Measurements from ENCODE around the gene EPHB2.
A peak's percentile ranks its signal among the peaks of the same experiment; 100 is the strongest.
"Not testable (repeated sequence)": the region's sequence is repeated elsewhere in the genome, so short reads cannot be mapped to it uniquely, and the experiment has no call there.

EPHB2 gene

DNA sequence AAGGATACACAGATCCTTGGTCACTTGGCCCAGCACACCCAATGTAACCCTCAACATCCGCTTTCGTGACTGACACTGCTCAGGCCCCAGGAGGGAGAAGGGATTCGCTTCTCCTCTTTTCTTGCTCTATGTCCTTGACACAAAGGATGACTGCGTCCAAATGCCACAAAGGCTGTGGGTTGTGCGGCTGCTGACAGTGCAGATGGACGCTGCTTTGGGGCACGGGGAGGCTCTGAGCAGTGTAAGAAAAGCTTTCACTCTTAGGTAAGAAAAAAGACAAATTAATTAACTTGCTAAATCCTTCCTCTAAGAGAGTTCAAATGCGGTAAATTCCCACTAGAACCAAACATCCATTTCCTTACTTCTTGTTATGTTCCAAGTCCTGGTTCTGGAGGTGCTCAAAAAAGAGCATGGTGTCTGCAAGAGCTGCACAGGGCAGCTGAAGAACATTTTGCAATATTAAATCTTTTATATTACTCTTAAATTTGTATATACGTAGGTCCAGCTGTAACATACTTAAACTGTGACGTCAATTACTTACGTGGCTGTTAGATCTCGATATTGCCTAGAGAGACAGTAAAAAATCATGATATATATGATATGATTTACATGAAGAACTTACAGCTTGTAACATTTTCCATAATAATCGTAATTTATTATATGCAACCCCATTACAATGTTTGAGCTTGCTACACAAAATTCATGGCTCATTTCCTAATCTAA lies 19.4 kb upstream of the EPHB2 start:
- DNase-seq: no peak

DNA sequence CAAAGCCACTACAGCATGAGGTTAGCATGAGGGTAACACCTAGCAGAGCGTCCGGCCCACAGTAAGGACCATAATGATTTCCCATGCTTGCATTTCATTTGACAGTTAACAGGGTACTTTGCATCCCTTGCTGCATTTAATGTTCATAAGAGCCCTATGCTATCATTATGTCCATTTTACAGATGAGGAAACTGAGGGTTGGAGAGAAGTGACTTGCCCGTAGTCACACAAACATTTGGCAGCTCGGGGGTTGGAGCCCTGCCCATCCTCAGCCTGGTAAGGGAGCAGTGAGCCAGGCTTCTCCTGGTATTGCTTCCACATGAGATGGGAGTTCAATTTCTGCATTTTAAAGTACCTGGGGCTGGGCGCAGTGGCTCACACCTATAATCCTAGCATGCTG lies 16.5 kb upstream of the EPHB2 start:
- no peak for DNase-seq

DNA sequence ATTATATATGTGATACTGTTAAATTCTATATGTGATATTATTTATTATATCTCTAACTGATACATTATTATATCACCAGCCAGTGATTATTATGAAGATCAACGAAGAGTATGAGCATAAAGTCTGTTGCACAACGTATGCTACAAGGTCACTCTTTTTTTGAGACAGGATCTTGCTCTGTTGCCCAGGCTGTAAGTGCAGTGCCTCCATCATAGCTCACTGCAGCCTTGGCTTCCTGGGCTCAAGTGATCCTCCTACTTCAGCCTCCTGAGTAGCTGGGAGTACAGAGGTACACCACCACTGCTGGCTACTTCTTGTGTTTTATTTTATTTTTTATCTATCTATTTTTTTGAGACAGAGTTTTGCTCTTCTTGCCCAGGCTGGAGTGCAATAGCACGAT lies 14.0 kb upstream of the EPHB2 start:
- no peak for DNase-seq

DNA sequence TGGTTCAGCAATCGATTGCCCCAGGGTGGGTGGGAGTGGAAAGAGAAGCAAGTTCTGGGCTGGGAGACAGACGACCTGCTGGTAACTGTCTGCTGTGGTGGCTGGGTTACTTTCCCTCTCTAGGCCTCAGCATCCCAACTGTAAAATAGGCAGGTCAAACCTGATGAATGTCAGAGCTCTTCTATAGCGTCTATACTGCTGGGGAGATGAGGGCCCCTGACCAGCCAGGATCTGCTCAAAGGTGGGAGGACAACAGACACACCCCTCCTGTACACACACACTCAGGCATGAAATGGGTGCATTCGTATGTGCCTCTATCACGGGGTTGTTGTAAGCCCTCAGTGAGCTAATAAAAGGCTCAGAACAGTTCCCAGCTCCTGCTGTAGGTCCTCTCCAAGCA lies 12.7 kb upstream of the EPHB2 start:
- no peak for DNase-seq

DNA sequence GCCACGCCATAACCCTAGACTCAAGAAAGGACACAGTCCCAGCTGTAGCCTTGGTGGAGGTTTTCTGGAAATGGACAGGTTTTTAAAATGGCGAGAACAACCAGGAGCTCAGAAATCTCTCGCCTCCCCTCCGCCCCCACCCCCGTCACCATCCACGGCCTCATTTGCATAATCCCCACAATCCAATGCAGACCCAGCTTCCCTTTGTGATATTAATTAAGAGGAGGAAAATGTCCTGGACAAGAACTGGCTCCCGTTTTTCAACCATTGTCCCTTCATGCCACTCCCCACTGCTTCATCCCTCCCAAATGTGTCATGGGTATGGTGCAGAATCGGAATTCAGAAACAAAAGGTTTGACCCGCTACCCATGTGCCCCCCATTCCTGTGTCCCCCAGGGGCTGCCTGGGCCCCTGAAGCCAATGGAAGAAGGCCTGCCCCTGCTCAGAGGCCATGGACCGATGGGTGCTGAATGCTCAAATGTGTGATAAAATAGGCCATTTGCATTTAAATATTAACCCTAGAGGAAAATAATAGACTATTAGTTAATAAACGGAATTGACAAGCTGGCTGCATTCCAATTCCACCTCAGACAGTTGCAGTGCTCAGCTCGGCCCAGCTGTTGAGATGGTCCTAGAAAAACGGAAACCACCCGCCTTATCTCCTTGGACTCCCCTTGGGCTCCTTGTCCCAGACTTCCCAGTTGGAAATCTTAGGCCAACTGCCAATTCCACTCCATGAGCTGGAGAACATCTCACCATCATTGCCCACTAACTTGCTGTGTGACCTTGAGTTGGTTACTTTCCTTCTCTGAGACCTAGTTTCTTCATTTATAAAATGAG lies 10.7 kb upstream of the EPHB2 start:
- no peak for DNase-seq

DNA sequence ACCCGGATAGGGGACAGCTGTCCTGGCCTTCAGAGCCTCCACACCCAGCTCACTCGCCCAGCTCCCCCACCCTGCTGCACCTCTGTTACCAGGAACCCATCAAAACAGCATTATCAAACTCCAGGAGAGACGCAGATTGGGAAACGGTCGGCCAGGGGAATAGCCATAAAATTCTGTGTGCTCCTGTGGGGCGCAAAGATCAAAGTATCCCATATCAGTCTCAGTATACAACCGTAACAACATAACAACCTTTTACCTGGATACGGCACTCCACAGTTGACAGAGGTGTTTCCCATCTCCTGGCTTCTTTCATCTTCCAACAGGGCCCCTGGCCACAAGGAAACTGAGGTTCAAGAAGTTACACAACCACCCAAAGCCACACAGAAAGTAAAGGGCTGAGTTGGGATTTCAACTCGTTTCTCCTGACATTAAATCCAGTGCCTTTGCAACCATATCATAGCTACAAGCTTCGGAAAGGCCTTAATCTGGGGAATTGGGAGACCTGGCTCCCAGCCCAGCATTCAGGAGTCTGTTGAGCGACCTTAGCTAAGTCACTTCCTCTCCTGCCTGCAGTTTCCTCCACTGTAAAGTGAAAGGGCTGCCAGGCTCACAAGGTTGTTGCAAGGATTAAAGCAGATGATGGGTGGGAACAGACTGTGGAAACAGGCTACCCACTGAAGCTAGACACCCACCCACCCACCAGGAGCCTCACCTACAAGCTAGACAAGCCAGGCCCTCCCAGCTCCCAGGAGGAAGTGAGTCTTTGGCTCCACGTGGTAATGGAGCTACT lies 8.1 kb upstream of the EPHB2 start:
- no peak for DNase-seq

DNA sequence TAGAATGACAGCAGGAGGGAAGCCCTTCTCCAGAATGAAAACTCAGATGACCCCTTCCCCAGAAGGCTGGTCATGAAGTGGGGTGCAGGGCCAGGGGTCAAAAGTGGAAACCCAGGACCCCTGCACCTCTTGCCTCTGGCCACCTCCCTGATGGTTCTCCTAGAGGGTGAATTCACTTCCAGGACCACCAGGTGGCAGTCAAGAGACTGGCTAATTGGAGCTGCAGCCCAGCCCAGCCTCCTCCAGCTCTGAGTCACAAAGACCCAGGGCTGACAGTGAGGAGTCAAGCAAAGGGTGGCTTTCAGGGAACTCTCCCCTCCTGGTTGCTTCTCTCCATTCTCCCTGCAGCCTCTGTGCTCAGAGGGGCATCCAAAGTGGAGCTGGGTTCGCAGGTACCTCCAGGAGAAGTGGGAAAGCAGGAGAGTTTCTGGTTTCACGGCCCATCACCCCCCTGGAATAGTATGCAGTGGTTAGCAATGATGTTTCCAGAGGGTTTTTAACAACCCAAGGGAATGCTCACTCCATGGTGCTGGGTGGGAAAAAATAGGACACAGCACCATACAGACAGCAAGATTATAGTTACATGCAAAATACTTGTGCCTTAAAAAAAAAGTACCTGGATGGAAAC lies 6.1 kb upstream of the EPHB2 start:
- peak; percentile 70 to 79 for DNase-seq

DNA sequence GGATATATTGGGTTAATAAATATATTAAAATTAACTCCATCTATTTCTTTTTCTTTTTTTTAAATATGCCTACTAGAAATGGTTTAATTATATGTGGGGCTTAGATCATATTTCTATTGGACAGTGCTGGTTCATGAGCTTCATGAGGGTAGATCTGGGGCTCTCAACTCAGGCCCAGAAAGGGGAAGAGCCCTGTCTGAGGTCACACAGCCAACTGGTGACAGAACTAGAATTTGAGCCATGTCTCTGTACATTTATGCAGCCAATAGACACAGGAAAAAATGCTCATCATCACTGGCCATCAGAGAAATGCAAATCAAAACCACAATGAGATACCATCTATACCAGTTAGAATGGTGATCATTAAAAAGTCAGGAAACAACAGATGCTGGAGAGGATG lies 5.1 kb upstream of the EPHB2 start:
- no peak for DNase-seq

DNA sequence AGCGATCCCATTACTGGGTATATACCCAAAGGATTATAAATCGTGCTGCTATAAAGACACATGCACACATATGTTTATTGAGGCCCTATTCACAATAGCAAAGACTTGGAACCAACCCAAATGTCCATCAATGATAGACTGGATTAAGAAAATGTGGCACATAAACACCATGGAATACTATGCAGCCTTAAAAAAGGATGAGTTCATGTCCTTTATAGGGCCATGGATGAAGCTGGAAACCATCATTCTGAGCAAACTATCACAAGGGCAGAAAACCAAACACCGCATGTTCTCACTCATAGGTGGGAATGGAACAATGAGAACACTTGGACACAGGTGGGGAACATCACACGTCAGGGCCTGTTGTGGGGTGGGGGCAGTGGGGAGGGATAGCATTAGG lies 4.5 kb upstream of the EPHB2 start:
- DNase-seq: not testable (repeated sequence)

DNA sequence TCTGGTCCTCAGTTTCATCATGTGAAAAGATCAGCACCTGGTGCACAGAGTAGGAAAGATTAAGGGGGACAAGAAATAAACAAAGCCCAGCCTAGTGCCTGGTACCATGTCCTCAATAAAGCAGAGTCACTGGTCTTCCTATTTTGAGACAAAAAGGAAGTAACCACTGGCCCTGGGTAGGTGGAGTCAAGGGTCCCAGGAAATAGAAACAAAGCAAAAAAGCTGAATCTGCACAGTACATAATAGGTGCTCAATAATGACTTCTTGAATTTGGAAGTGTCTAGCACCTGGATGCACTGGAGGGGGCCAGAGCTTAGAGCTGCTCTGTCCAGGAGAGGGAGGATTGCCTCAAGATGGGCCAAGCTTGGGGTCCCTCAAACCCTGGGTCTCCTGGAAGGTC lies 1.9 kb upstream of the EPHB2 start:
- DNase-seq: no peak

DNA sequence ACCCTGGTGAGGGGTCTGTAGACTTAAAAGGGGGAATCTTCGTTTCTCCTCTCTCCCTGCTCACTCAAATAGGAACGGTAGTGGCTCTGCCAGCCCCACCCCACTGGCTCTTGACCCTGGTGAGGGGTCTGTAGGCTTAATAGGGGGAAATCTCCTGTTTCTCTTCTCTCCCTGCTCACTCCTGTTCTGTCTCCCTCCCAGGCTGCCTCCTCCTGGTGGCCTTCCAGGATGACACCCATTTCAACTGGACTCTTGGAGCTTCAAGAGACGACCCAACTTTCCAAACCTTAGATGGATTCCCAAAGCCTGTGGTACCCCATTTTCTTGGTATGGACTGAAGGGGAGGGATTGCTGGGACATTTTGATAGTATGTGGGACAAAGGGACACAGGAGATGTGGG lies 1.4 kb upstream of the EPHB2 start:
- DNase-seq: no peak

DNA sequence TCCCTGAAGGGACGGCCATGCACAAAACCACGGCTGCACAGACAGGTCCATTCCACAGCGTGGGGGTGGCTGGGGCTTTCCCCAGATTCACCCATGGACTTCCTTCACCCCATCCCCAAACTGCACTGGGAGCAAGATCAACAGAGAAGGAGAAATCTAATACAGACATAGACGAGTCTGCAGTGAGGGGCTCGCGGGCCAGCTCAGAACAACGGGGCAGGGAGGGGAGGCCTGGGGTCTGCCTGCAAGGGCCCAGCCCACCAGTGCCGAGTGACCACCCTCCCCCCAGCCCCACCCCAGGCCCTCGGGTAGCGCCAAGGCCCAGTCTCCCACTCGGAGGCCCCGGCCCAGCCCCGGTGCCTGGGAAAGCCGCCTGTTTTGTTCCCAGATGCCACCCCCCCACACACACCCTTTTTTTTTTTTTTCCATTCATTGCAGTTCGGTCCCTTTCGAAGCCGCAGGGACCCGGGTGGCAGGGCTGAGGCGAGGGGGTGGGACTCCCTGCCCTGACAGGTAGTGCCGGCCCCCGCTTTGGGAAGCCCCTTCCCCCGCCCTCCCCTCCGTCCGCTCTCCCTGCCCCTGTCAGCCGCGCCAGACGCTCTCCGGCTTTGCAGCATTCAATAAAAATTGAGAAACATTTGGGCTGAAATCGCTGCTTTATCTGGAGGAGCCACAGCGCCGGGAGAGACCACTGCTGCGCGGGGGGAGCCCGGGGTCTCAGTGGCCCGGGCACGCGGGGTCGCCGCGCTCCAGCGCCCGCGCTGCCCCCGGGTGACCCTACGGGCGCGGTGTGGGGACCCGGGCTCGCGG lies 543 bp upstream of the EPHB2 start:
- peak; percentile 52 to 65 for DNase-seq

DNA sequence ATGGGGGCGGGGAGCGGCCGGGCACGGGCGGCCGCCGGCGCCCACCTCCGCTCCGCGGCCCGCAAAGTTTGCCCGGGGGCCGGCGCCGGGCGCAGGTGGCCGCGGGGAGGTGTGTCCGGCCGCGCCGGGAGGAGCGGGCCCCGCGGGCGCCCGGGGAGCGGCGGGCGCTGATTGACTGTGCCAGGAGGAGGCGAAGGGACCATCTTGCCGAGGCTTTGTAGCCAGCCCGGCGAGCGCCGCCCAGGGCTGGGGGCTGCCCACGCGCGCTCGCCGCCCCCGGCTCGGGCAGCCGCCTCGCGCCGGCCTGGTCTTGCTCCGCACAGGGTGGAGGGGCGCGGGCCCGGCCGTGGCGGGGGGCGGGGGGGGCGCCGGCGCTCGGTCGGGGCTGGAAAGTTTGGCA lies 432 bp downstream of the EPHB2 start:
- DNase-seq: no peak

DNA sequence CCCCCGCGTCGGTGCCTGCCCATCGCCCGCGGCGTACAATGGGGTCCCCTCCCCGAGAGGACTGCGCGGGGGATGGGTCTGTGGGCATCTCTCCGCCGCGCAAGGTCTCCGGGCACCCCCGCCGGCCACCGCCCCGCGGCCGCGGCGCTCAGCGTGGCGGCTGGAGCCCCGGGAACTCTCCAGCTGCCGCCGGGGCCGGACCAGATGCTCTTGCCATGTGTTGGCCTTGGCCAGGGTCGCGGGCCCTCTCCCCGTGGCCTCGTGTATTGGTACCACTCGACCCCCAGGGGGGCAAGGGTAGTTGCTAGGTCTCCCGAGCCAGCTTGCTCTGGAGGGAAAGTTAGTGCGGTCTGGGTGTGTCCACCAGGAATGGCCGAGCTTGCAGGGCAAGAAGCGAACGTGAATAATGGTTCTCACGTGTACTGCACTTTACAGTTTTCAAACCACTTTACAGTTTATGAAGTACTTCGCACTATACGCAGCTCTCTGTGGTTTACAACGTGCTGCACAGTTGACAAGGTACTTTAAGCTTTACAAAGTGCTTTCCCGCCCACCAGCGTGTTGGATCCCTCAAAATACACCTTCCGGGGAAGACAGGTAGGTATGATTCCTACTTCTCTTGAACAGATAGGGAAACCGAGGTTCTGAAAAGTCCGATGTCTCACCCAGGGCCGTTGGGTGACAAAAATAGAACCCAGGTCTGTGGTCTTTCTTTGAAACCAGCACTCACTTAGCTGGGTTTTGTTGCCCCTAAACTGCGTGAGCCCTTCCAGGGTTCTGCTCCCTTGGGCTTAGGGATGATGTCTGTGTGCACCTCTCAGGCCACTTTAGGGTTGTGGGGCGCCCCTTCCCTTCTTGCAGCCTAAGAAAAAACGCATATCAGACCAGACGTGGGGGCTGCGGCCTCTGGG lies 1.2 kb downstream of the EPHB2 start:
- no peak for DNase-seq

DNA sequence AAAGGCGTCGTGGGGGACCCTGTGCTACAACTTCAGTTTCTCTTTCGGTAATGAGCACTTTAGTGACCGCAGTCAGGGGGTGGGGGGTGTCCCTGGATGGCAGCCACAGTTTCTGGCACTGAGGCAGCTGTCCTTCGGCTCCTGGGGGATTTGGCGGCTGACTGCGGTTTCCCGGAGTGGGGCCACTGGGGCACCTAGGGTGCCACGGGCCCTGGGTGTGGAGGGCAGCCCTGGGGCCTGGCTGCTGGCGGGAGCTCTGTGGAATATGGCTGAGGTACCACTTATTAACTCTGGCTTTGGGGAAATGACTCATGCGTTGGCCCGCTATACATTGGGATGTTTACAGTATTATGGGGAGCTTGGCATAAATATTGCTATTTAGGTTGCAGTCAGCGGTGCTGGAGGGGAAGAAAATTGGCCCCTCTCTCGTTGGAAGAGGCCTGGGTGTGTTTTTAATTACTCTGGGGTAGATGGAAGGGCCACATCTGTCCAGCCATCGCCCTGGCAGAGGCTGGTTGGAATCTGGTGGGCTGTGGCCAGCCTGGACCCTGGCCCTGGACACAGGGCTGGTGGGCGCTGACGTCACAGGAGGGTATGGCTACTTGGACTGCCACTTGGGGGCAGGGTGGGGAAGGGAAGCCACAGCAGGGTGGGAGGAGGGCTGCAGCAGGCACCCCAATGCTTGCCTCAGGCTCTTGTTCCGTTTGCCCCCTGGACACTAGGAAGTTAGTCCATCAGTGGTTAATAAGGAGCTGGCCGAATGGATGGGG lies 2.0 kb downstream of the EPHB2 start:
- DNase-seq: no peak

DNA sequence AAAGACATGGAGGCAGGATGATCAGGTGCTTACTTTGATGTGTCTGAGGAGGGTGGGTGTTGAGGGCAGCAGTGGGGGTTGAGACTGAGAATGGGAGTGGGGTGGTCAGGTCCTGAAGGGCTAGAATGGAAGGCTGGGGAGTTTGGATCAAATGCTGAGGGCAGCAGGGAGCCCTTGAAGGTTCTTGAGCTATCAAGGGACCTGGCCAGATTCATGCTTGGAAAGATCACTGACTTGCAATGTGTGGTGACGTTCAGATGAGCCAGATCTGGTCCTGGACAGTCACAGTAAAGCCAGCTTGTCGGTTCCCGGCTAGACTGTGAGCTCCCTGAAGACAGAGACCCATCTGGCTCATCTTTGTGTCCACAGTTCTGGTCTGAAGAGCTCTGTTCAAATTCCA lies 3.8 kb downstream of the EPHB2 start:
- DNase-seq: no peak

DNA sequence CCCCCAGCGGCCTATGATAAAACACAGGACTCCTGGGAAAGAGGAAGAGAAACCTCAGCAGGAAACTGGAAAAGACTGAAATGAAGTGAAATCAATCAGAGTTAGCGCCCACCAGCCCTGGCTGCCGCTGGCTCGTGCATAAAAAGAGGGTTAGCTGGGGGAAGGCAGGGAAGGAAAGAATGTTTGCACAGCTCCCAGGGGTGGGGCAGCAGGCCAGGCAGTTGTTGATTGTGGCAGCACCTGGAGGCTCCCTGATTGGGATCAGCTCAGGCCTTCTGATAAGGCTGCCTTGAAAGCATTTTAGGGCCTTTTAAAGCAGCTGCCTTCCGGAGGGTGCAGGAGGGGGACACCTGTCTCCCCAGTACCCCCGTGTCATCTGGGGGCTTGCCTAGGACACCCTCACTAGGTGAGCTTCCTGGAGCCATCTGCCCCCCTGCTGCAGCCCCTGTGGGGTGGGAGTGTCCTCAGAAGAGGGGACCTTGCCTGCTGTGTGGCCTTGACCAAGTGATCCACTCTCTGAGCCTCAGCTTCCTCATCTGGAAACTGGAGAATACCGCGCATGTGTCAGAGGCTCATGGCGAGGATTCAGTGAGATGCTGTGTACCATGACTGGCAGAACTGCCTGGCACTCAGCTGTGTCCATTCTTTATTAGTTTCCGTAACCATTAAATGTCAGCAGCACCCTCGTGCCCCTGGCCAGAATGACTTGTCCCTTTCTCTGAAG lies 6.6 kb downstream of the EPHB2 start:
- DNase-seq: no peak

DNA sequence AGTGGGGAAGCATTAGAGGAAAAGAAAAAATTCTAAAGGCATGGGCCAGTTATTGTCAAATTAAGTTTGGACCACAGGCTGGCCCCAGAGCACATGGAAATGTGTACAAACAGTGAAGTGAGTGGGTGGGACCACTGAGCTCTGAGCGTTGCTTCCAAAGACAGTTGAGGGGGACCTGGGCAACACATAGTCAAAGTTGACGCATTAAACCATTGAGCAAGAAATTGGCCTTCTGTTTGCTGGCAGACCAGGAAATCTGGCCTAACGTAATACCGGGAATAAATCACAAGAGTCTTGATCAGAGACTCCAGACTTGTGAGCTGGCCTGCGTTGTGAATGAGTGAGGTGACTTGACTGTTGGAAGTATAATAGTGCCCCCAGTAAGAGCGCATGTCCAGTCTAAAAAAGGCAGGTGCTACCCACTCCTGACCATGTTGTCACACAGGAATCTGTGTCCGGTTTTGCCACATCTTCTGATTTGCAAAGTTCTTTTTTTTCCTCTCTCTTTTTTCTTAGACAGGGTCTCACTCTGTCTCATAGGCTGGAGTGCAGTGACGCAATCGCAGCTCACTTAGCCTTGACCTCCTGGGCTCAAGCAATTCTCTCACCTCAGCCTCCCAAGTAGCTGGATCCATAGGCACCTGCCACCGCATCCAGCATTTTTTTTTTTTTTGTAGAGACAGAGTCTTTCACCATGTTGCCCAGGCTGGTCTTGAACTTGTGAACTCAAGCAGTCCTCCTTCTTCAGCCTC lies 10.7 kb downstream of the EPHB2 start:
- DNase-seq: no peak

Data from hippocampal formation (tissue), 2 donors.